Naive thymus-derived CD4-positive, alpha-beta T cell (primary cell): Measurements from ENCODE around the gene MYT1. TPM values are rescaled to one million over a fixed set of nuclear protein-coding genes. Genes with fewer than 3 reads are reported as not detected.
"Not testable (repeated sequence)": the region's sequence is repeated elsewhere in the genome, so short reads cannot be mapped to it uniquely, and the experiment has no call there.

ENCODE experiments used
- ATAC-seq: fragments of 150-1000 bp; cut with Tn5 transposase; 2 replicates; pipeline ENCODE4 v1.10.0; 2021; ENCODE audit warnings: mild to moderate bottlenecking, moderate library complexity
- CTCF ChIA-PET: fragments of 350-600 bp; sonication (Branson Sonifier 250); formaldehyde crosslinking; loops from one replicate; lab custom pipeline; 2021; ENCODE audit warnings: antibody characterized with exemption; lab: Charles Lee
- POLR2A ChIA-PET: fragments of 350-600 bp; sonication (Branson Sonifier 250); formaldehyde crosslinking; loops from one replicate; lab custom pipeline; 2021; ENCODE audit warnings: antibody characterized with exemption, inconsistent platforms; lab: Charles Lee
- DNase-seq, 9 donors: peaks; one replicate each; pipeline versions ENCODE4 v3.0.0 to v3.0.0-alpha.2; 2020 to 2022; ENCODE audit warnings: mixed read lengths in 1 of 9
- H3K27ac ChIP-seq: one replicate; pipeline ENCODE4 v1.7.0; 2013; ENCODE audit warnings: mild to moderate bottlenecking, low read depth, low read length, moderate library complexity
- H3K27me3 ChIP-seq, 2 donors: one replicate each; pipeline ENCODE4 v1.7.0; 2013; ENCODE audit warnings: low read length in 2 of 2, mild to moderate bottlenecking in 2 of 2, moderate library complexity in 2 of 2; ENCODE audit not compliant: control insufficient read depth in 2 of 2, insufficient read depth in 2 of 2
- H3K36me3 ChIP-seq, 3 experiments: 1 replicate in 2 of 3; 2 replicates in 1 of 3; pipeline ENCODE4 v1.7.0; 2013; ENCODE audit warnings: low read length in 3 of 3, mild to moderate bottlenecking in 3 of 3, moderate library complexity in 1 of 3; ENCODE audit not compliant: insufficient read depth in 3 of 3, control insufficient read depth in 2 of 3
- H3K4me1 ChIP-seq, 2 donors: one replicate each; pipeline ENCODE4 v1.7.0; 2013; ENCODE audit warnings: low read length in 2 of 2, mild to moderate bottlenecking in 2 of 2, moderate library complexity in 1 of 2; ENCODE audit not compliant: control insufficient read depth in 2 of 2, insufficient read depth in 2 of 2
- H3K4me3 ChIP-seq: 2 replicates; pipeline ENCODE4 v1.7.0; 2013; ENCODE audit warnings: mild to moderate bottlenecking, low read length
- H3K9me3 ChIP-seq, 3 experiments: 1 replicate in 2 of 3; 2 replicates in 1 of 3; pipeline ENCODE4 v1.7.0; 2013; ENCODE audit warnings: low read length in 3 of 3; ENCODE audit not compliant: control insufficient read depth in 2 of 3
- H3K27ac Mint-ChIP-seq, 9 donors: one replicate each; pipeline ENCODE4 v1.8.0; 2020 to 2022; ENCODE audit warnings: mixed read lengths in 9 of 9, mild to moderate bottlenecking in 8 of 9, moderate library complexity in 5 of 9, inconsistent platforms in 2 of 9
- H3K27me3 Mint-ChIP-seq, 5 donors: one replicate each; pipeline ENCODE4 v1.8.0; 2021 to 2022; ENCODE audit warnings: mixed read lengths in 5 of 5, mild to moderate bottlenecking in 1 of 5
- H3K36me3 Mint-ChIP-seq, 5 donors: one replicate each; pipeline ENCODE4 v1.8.0; 2020 to 2022; ENCODE audit warnings: mixed read lengths in 5 of 5, mild to moderate bottlenecking in 3 of 5, inconsistent platforms in 1 of 5
- H3K4me1 Mint-ChIP-seq, 7 donors: one replicate each; pipeline ENCODE4 v1.8.0; 2020 to 2022; ENCODE audit warnings: mixed read lengths in 7 of 7, mild to moderate bottlenecking in 3 of 7, inconsistent platforms in 1 of 7
- H3K4me3 Mint-ChIP-seq, 10 donors: one replicate each; pipeline ENCODE4 v1.8.0; 2020 to 2022; ENCODE audit warnings: mild to moderate bottlenecking in 10 of 10, mixed read lengths in 10 of 10, moderate library complexity in 6 of 10, inconsistent platforms in 2 of 10
- H3K9me3 Mint-ChIP-seq, 11 donors: one replicate each; pipeline ENCODE4 v1.8.0; 2020 to 2022; ENCODE audit warnings: mixed read lengths in 11 of 11, mild to moderate bottlenecking in 4 of 11, inconsistent platforms in 1 of 11, moderate library complexity in 1 of 11
- intact Hi-C, 2 donors: fragments of 100-400 bp; cut with micrococcal nuclease; formaldehyde crosslinking; loops; one replicate each; pipeline ENCODE4 v1.15.1; 2023
- polyA plus RNA-seq, 2 donors: library from polyadenylated mRNA; unstranded; fragments of 300-500 nt; fragmentation: Illumina TruSeq; gene quantifications; one replicate each; pipeline ENCODE4 v1.2.3, GENCODE V29; 2021
- total RNA-seq, 6 experiments: library from RNA in 5 of 6; stranded (reverse) in 5 of 6; gene quantifications; 1 replicate in 5 of 6; 2 replicates in 1 of 6; pipeline ENCODE4 v1.2.3 and lab custom pipeline; 2021 to 2026

Gene MYT1
- total and polyA plus RNA-seq, 7 experiments from 2014 or later, result not detected

- H3K4me3 Mint-ChIP-seq, result no peak overlapping the region
- H3K27me3 Mint-ChIP-seq, result no peaks in the 10 kb centered on the region
- Histone ChIP-seq H3K27ac (no peak overlapping the region), H3K4me1 (peaks cover 3 to 13% of the 10 kb centered on the region in 2 donors), H3K27me3 (no peaks in the 10 kb centered on the region), H3K36me3 (no peaks in the 10 kb centered on the region), H3K4me3 (no peak overlapping the region), H3K9me3 (no peaks in the 10 kb centered on the region)
- H3K4me1 Mint-ChIP-seq, result peaks cover 3 to 26% (median 18%) of the 10 kb centered on the region in 7 donors
- ATAC-seq (no peak), DNase-seq (no peak)
- H3K36me3 Mint-ChIP-seq, result no peaks in the 10 kb centered on the region
- ChIA-PET POLR2A (no interaction called here), CTCF (no interaction called here)
- intact Hi-C loops, result no loop called here
- peak overlapping the region in 1 of 9 donors; percentile 14 for H3K27ac Mint-ChIP-seq
- no peaks in the 10 kb centered on the region for H3K9me3 Mint-ChIP-seq
Measured at GRCh38 chr20:64231621-64232550, 67.6 kb downstream of the MYT1 start.

GRCh38 chr20:64232794-64233193, 68.5 kb downstream of the MYT1 start:
- Mint-ChIP-seq H3K36me3 (no peaks in the 10 kb centered on the region), H3K4me1 (peaks cover 0 to 22% (median 15%) of the 10 kb centered on the region in 7 donors), H3K9me3 (no peaks in the 10 kb centered on the region), H3K4me3 (no peak overlapping the region), H3K27ac (peak overlapping the region in 2 of 9 donors; percentile 14 to 28), H3K27me3 (no peaks in the 10 kb centered on the region)
- Histone ChIP-seq H3K4me1 (peaks cover 0 to 9% of the 10 kb centered on the region in 2 donors), H3K27me3 (no peaks in the 10 kb centered on the region), H3K36me3 (no peaks in the 10 kb centered on the region), H3K9me3 (no peaks in the 10 kb centered on the region), H3K4me3 (no peak overlapping the region), H3K27ac (no peak overlapping the region)
- CTCF ChIA-PET, result no interaction called here
- DNase-seq, result no peak
- no peak for ATAC-seq
- POLR2A ChIA-PET, result no interaction called here
- intact Hi-C loops, result no loop called here

GRCh38 chr20:64233725-64234124, 69.5 kb downstream of the MYT1 start:
- DNase-seq (no peak), ATAC-seq (no peak)
- ChIA-PET CTCF (no interaction called here), POLR2A (interaction anchor here (1.0 kb wide), 1 partner anchor 10 kb away, joined by 3 read pairs; no protein-coding TSS in a partner anchor)
- Mint-ChIP-seq H3K36me3 (no peaks in the 10 kb centered on the region), H3K27ac (peak overlapping the region in 6 of 9 donors; percentile 6 to 66 (median 48)), H3K9me3 (no peaks in the 10 kb centered on the region), H3K27me3 (no peaks in the 10 kb centered on the region), H3K4me1 (peaks cover 0 to 15% (median 11%) of the 10 kb centered on the region in 7 donors), H3K4me3 (peak overlapping the region in 1 of 10 donors; percentile 27)
- H3K36me3 ChIP-seq, result no peaks in the 10 kb centered on the region
- H3K9me3 ChIP-seq, result no peaks in the 10 kb centered on the region
- intact Hi-C loops, result no loop called here
- no peak overlapping the region for H3K4me3 ChIP-seq
- no peak overlapping the region for H3K27ac ChIP-seq
- H3K27me3 ChIP-seq, result no peaks in the 10 kb centered on the region
- H3K4me1 ChIP-seq, result peaks cover 0 to 4% of the 10 kb centered on the region in 2 donors

GRCh38 chr20:64234291-64234791, 70.1 kb downstream of the MYT1 start:
- Histone ChIP-seq H3K4me1 (peaks cover 0 to 4% of the 10 kb centered on the region in 2 donors), H3K9me3 (no peaks in the 10 kb centered on the region), H3K4me3 (no peak overlapping the region), H3K27me3 (no peaks in the 10 kb centered on the region), H3K36me3 (no peaks in the 10 kb centered on the region), H3K27ac (no peak overlapping the region)
- Mint-ChIP-seq H3K27me3 (no peaks in the 10 kb centered on the region), H3K4me1 (peaks cover 0 to 15% (median 11%) of the 10 kb centered on the region in 7 donors), H3K27ac (peak overlapping the region in 4 of 9 donors; percentile 6 to 66 (median 36)), H3K4me3 (no peak overlapping the region), H3K36me3 (no peaks in the 10 kb centered on the region), H3K9me3 (no peaks in the 10 kb centered on the region)
- ChIA-PET CTCF (no interaction called here), POLR2A (interaction anchor here (1.0 kb wide), 1 partner anchor 9 kb away, joined by 3 read pairs; no protein-coding TSS in a partner anchor)
- ATAC-seq (no peak), DNase-seq (no peak)
- intact Hi-C loops, result no loop called here

GRCh38 chr20:64234921-64235565, 70.8 kb downstream of the MYT1 start:
- H3K9me3 ChIP-seq, H3K9me3 Mint-ChIP-seq, H3K27me3 Mint-ChIP-seq, H3K36me3 Mint-ChIP-seq, intact Hi-C loops, H3K4me3 Mint-ChIP-seq, H3K27me3 ChIP-seq, ATAC-seq, DNase-seq, H3K4me1 ChIP-seq, CTCF ChIA-PET, H3K27ac Mint-ChIP-seq, H3K4me3 ChIP-seq, H3K36me3 ChIP-seq, H3K27ac ChIP-seq: not testable (repeated sequence)
- H3K4me1 Mint-ChIP-seq, result peaks cover 0 to 15% (median 11%) of the 10 kb centered on the region in 7 donors
- POLR2A ChIA-PET, result interaction anchor here (0.6 kb wide), 1 partner anchor 40 kb away, joined by 4 read pairs; no protein-coding TSS in a partner anchor

GRCh38 chr20:64236137-64237088, 72.2 kb downstream of the MYT1 start:
- peaks cover 0 to 4% of the 10 kb centered on the region in 2 donors for H3K4me1 ChIP-seq
- no peaks in the 10 kb centered on the region for H3K9me3 Mint-ChIP-seq
- H3K9me3 ChIP-seq, result no peaks in the 10 kb centered on the region
- H3K27ac Mint-ChIP-seq, result peak overlapping the region in 1 of 9 donors; percentile 2
- ChIA-PET POLR2A (no interaction called here), CTCF (no interaction called here)
- H3K4me3 ChIP-seq, result no peak overlapping the region
- ATAC-seq (no peak), DNase-seq (no peak)
- H3K36me3 ChIP-seq, result no peaks in the 10 kb centered on the region
- intact Hi-C loops, result no loop called here
- no peaks in the 10 kb centered on the region for H3K27me3 Mint-ChIP-seq
- no peak overlapping the region for H3K27ac ChIP-seq
- no peak overlapping the region for H3K4me3 Mint-ChIP-seq
- peaks cover 0 to 15% (median 11%) of the 10 kb centered on the region in 7 donors for H3K4me1 Mint-ChIP-seq
- no peaks in the 10 kb centered on the region for H3K27me3 ChIP-seq
- H3K36me3 Mint-ChIP-seq, result no peaks in the 10 kb centered on the region
